PFSK-1 (cell line): Measurements from ENCODE around the gene NEU3.

Experiments
- POLR2AphosphoS5 ChIP-seq: IDR thresholded peaks from 2 replicates; pipeline ENCODE4 v1.6.1; 2012; ENCODE audit warnings: low read depth, mild to moderate bottlenecking, control low read depth, low read length, moderate library complexity
- SIN3A ChIP-seq: IDR thresholded peaks from 2 replicates; pipeline ENCODE4 v1.6.1; 2012; ENCODE audit warnings: mild to moderate bottlenecking, low read length, moderate library complexity, borderline replicate concordance; ENCODE audit not compliant: insufficient read depth
- TAF1 ChIP-seq: IDR thresholded peaks from 2 replicates; pipeline ENCODE4 v1.6.1; 2012; ENCODE audit warnings: low read length, control low read depth, borderline replicate concordance; ENCODE audit not compliant: insufficient read depth

- no peak for TF ChIP-seq POLR2AphosphoS5
- TF ChIP-seq TAF1 = no peak
- no peak for TF ChIP-seq SIN3A
Measured at GRCh38 chr11:75032550-75032935, 43.8 kb downstream of the NEU3 start.
